ENCODE data around the gene RETREG1.

The RETREG1 gene

DNA sequence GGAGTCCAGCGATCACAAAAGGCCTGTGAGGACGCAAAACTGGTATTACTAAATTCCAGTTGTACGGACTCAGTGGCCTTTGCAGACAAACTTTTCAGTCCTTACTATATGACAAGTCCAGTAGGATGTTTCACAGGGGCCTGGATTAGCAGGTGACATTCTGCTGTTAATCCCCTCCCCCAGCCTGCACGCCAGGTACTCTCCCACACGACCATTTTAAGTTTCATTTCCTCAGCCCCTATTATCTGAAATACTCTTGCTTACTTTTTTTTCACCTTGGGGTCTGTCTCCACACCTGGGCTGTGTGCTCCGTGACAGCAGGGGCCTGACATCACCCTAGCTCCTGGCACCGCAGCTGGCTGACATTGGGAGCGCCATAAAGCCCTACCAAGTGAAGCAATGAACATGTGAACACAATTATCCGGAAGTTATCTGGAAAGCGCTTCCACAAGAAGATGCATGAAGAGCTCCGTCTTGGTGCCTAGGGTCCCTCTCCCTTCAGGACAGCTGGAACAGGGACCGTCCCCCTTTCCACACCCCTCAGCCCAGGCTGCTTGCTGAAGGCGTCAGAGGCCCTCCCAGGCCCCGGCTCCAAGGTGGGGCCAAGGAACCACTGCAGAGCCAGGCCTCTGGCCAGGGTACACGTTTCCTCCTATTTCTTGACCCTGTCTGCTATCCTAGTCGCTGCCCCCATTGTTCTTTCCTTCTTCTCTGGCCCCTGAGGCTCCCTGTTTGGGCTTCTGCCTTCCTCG lies 111.5 kb downstream of the RETREG1 start:
- DNase-seq (ENCODE audit: extremely low spot score) = no peak
- TF ChIP-seq, protein P1, sequence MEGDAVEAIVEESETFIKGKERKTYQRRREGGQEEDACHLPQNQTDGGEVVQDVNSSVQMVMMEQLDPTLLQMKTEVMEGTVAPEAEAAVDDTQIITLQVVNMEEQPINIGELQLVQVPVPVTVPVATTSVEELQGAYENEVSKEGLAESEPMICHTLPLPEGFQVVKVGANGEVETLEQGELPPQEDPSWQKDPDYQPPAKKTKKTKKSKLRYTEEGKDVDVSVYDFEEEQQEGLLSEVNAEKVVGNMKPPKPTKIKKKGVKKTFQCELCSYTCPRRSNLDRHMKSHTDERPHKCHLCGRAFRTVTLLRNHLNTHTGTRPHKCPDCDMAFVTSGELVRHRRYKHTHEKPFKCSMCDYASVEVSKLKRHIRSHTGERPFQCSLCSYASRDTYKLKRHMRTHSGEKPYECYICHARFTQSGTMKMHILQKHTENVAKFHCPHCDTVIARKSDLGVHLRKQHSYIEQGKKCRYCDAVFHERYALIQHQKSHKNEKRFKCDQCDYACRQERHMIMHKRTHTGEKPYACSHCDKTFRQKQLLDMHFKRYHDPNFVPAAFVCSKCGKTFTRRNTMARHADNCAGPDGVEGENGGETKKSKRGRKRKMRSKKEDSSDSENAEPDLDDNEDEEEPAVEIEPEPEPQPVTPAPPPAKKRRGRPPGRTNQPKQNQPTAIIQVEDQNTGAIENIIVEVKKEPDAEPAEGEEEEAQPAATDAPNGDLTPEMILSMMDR (IDR thresholded peaks at IDR 0.05; ENCODE audit: control extremely low read depth, extremely low read depth, low read depth, missing control alignments) = no peak
- ChIA-PET CTCF (interaction anchor here (2.1 kb wide), 1 partner anchor 46 kb away, joined by 7 read pairs; no protein-coding TSS in a partner anchor), POLR2A (no interaction called here)

DNA sequence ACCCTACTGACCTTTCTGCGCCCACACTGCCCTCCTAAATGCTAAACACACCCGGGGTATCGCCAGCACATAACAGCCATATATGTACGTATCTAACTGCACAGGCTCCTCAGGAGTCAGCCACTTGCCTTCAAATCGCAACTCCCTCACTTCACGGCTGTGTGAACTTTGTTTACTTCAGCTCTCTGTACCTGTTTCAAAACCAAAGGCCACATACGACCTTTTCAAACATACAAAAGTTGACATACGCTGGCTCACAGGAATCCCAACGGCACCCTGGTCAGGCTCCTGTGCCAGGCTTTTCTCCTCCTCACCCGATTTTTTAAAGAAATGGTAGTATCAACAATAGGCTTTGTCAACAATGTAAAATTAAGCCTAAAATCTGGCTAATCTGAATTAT lies 112.2 kb downstream of the RETREG1 start:
- TF ChIP-seq, protein P1 (IDR thresholded peaks at IDR 0.05; ENCODE audit: control extremely low read depth, extremely low read depth, low read depth, missing control alignments) = no peak
- DNase-seq (ENCODE audit: extremely low spot score) = no peak
- POLR2A ChIA-PET = no interaction called here
- CTCF ChIA-PET = no interaction called here

DNA sequence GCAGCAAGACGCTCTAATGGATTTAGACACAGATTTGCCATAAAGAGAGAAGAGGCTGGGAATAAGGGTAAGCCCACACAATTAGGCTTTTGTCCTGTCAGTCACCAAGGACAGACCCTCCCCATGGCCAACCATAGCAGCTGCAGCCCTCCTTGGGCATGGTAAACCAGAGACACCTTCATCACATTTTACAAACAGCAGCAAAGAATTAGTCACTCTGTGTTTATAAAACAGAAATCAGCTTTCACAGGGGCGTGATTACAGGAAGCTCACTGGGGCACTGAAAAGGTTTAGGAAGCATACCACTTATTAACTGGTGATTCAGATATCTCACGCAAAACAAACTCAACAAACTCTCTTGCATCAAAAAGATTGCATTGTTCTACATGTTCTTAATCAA lies 113.9 kb downstream of the RETREG1 start:
- POLR2A ChIA-PET = no interaction called here
- DNase-seq (ENCODE audit: extremely low spot score) = no peak
- CTCF ChIA-PET = interaction anchor here (1.0 to 2.0 kb wide), 3 partner anchors 13 to 35 kb away, joined by 3 to 4 read pairs (median 3); no protein-coding TSS in a partner anchor
- TF ChIP-seq, protein P1 (IDR thresholded peaks at IDR 0.05; ENCODE audit: control extremely low read depth, extremely low read depth, low read depth, missing control alignments) = no peak

DNA sequence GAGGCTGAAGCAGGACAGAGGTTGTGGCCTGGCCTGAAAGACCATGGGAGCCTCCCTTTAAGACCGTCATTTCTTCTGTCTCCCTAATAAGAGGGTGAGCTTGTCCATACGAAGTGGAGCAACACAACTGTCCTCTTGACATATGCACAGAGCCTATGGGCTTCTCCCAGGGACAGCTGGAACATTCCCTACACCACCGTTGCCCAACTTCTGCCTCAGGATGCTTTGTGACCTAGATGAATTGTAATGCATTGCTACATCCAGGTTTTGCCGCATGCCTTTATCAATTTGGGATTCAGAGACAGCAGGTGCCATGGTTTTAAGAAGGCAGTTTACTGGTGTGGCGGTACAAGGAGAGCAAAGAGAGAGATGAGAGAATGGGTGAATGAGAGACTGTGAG lies 116.8 kb downstream of the RETREG1 start:
- TF ChIP-seq, protein P1 (IDR thresholded peaks at IDR 0.05; ENCODE audit: control extremely low read depth, extremely low read depth, low read depth, missing control alignments) = no peak
- ChIA-PET POLR2A (no interaction called here), CTCF (interaction anchor here (2.3 to 4.0 kb wide), 2 partner anchors 10 to 52 kb away, joined by 11 to 16 read pairs; no protein-coding TSS in a partner anchor)
- DNase-seq (ENCODE audit: extremely low spot score) = no peak

DNA sequence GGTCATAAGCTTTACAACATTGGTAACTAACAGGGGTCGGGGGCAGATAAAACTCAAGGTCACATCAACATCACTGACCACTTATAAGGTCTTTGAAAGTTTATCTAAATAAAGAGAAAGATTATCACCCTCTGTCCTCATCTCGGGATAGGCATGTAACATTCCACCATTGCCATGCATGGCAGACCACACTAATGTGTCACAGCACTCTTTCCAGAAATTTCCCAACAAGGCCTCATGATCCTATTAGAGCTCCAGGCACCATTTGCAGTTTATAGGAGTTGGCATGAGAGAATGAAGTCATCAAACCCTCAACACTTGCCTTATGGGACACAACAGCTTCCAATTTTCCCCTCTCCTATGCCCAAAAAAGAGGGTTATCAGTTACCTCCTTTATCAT lies 119.3 kb downstream of the RETREG1 start:
- no peak for DNase-seq (ENCODE audit: extremely low spot score)
- POLR2A ChIA-PET = no interaction called here
- TF ChIP-seq, protein P1 (IDR thresholded peaks at IDR 0.05; ENCODE audit: control extremely low read depth, extremely low read depth, low read depth, missing control alignments) = no peak
- CTCF ChIA-PET = interaction anchor here (1.0 to 4.0 kb wide), 3 partner anchors 10 to 54 kb away, joined by 3 to 16 read pairs (median 8); no protein-coding TSS in a partner anchor

DNA sequence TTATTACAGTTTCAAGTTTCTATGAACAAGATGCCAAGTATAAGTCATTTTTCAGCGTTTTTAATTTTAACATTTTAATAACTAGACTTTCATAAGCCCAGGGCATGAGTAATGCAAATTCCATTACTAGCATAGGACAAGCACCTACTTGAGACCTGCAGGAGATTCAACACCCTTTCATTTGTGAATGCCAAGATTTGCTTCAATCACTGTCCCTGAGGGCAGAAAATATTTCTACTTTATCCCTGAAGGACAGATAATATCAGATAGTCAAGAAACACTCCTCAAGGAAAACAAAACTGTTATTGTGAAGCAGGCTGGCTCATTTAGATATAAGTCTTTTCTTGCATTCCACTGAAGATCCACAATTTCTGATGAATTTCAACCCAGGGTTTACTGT lies 123.5 kb downstream of the RETREG1 start:
- POLR2A ChIA-PET = no interaction called here

More for the DNA sequence above, 123.5 kb downstream of the RETREG1 start:
- CTCF ChIA-PET = no interaction called here
- TF ChIP-seq, protein P1 (IDR thresholded peaks at IDR 0.05; ENCODE audit: control extremely low read depth, extremely low read depth, low read depth, missing control alignments) = no peak
- no peak for DNase-seq (ENCODE audit: extremely low spot score)
